GM23248 (cell line): ENCODE data around the gene DMWD. TPM values are rescaled to one million over a fixed set of nuclear protein-coding genes. Genes with fewer than 3 reads are reported as not detected.

ENCODE experiments used
- DNase-seq: peaks from one replicate; pipeline ENCODE4 v3.0.0-alpha.2; 2015
- H2AFZ ChIP-seq: fragments of 200-600 bp; sonication (generic); 2 replicates; pipeline ENCODE4 v1.6.1; 2016; ENCODE audit warnings: antibody characterized with exemption
- H3F3A ChIP-seq: fragments of 200-600 bp; sonication (generic); 2 replicates; pipeline ENCODE4 v1.6.1; 2016; ENCODE audit warnings: mild to moderate bottlenecking, antibody characterized with exemption, mixed run types; ENCODE audit not compliant: insufficient read depth
- H3K27ac ChIP-seq: fragments of 200-600 bp; sonication (generic); 2 replicates; pipeline ENCODE4 v1.5.1; 2016; ENCODE audit warnings: mild to moderate bottlenecking
- H3K27me3 ChIP-seq: fragments of 200-600 bp; sonication (generic); replicated peaks from 2 replicates; pipeline ENCODE4 v1.6.1; 2016; ENCODE audit warnings: mild to moderate bottlenecking; ENCODE audit not compliant: insufficient read depth
- H3K36me3 ChIP-seq: fragments of 200-600 bp; sonication (generic); 2 replicates; pipeline ENCODE4 v1.6.1; 2016; ENCODE audit warnings: low read depth, mild to moderate bottlenecking
- H3K4me1 ChIP-seq: fragments of 200-600 bp; sonication (generic); 2 replicates; pipeline ENCODE4 v1.6.1; 2016; ENCODE audit warnings: mild to moderate bottlenecking; ENCODE audit not compliant: insufficient read depth
- H3K4me2 ChIP-seq: fragments of 200-600 bp; sonication (generic); one replicate; pipeline ENCODE4 v1.6.1; 2016; ENCODE audit warnings: mild to moderate bottlenecking; ENCODE audit not compliant: unreplicated experiment
- H3K4me3 ChIP-seq: fragments of 200-600 bp; sonication (generic); 2 replicates; pipeline ENCODE4 v1.5.1; 2016; ENCODE audit warnings: mild to moderate bottlenecking
- H3K79me2 ChIP-seq: fragments of 200-600 bp; sonication (generic); 2 replicates; pipeline ENCODE4 v1.6.1; 2016; ENCODE audit warnings: mild to moderate bottlenecking; ENCODE audit not compliant: insufficient read depth
- H3K9ac ChIP-seq: fragments of 200-600 bp; sonication (generic); 2 replicates; pipeline ENCODE4 v1.6.1; 2016; ENCODE audit warnings: mild to moderate bottlenecking
- H3K9me2 ChIP-seq: fragments of 200-600 bp; sonication (generic); 2 replicates; pipeline ENCODE4 v1.6.1; 2016; ENCODE audit warnings: mixed run types, mild to moderate bottlenecking, moderate library complexity; ENCODE audit not compliant: insufficient read depth
- H3K9me3 ChIP-seq: fragments of 200-600 bp; sonication (generic); one replicate; pipeline ENCODE4 v1.6.1; 2017; ENCODE audit warnings: low read depth
- H4K20me1 ChIP-seq: fragments of 200-600 bp; sonication (generic); 2 replicates; pipeline ENCODE4 v1.6.0; 2016; ENCODE audit not compliant: insufficient read depth
- EZH2 ChIP-seq: fragments of 200-600 bp; sonication (generic); IDR thresholded peaks from 2 replicates; pipeline ENCODE4 v1.6.1; 2018; ENCODE audit warnings: antibody characterized with exemption, mild to moderate bottlenecking; ENCODE audit not compliant: insufficient read depth, poor library complexity, severe bottlenecking
- EZH2phosphoT487 ChIP-seq: fragments of 200-600 bp; sonication (generic); IDR thresholded peaks from 2 replicates; pipeline ENCODE4 v1.6.1; 2018; ENCODE audit warnings: antibody characterized with exemption, moderate library complexity, mild to moderate bottlenecking, low read depth; ENCODE audit not compliant: insufficient read depth
- WGBS, 2 experiments: methylation state at CpG; one replicate each; pipeline ENCODE4 v1.1.6; 2015 to 2017; ENCODE audit warnings: low lambda C conversion rate in 2 of 2, low coverage in 1 of 2; ENCODE audit errors: missing lambda C conversion rate in 2 of 2; 5-methylcytosine and 5-hydroxymethylcytosine counted together
- in situ Hi-C: fragments of 300-500 bp; cut with MboI; formaldehyde crosslinking; loops from 2 replicates; pipeline ENCODE4 v1.15.0; 2020
- polyA plus RNA-seq: library from polyadenylated mRNA; unstranded; fragments of >200 nt; fragmentation: Nextera tagmentation; extraction: Ambion mirVana; gene quantifications from 2 replicates; pipeline ENCODE4 v1.2.1, GENCODE V29; 2016
- total RNA-seq: library from RNA; depleted of rRNA; stranded (reverse); fragments of >200 nt; shearing (Covaris generic); gene quantifications from 2 replicates; pipeline ENCODE4 v1.2.3, GENCODE V29; 2014

Gene DMWD
- total and polyA plus RNA-seq, 2 experiments from 2014 or later = 11.5 to 32.6 TPM

DNA sequence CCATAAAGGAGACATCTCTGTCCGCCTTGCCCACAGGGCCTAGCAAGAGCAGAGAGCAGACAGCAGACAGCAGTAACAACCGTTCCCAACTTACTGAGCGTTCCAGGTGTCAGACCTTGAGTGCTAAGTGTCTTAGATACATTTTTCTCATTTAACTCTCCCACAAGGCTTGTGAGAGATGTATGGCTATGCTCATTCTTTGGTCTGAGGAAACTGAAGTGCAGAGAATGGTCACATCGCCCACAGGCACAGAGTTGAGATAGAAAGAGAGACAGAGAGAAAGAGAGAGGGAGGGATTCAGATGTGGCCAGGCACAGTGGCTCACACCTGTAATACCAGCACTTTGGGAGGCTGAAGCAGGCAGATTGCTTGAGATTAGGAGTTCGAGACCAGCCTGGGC lies 45.1 kb downstream of the DMWD start:
- H3F3A ChIP-seq = no peaks in the 10 kb centered on the region
- no peaks in the 10 kb centered on the region for H3K27me3 ChIP-seq
- H3K9me3 ChIP-seq = no peaks in the 10 kb centered on the region
- no peak overlapping the region for H3K9ac ChIP-seq
- 63 to 66% methylated on average over 5 of the region's 5 CpGs for WGBS, 2 experiments
- H3K79me2 ChIP-seq = no peaks in the 10 kb centered on the region
- H3K9me2 ChIP-seq = no peaks in the 10 kb centered on the region
- H2AFZ ChIP-seq = no peak overlapping the region
- H3K4me3 ChIP-seq = no peak overlapping the region
- H3K4me1 ChIP-seq = no peaks in the 10 kb centered on the region
- H4K20me1 ChIP-seq = no peaks in the 10 kb centered on the region
- no peak overlapping the region for H3K4me2 ChIP-seq
- in situ Hi-C loops = no loop called here
- no peak for DNase-seq
- H3K27ac ChIP-seq = no peak overlapping the region
- TF ChIP-seq EZH2 (no peak), EZH2phosphoT487 (no peak)
- no peaks in the 10 kb centered on the region for H3K36me3 ChIP-seq

DNA sequence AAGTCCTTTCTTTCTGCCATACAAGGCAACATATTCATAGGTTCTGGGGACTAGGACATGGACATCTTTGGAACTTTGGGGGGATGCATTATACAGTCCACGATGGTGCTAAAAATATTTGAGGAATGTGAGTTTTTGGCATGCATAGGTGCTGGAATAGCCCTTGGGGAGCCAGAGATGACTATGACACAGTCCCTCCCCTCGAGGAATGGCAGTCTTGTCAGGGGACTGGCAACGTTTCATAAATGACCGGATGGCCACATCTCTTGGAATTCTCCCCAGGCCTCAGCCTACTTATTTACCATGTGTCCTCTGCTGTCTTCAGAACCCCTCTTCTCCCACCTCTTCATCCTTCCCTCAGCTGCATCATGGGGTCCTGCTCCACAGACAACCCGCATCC lies 45.8 kb downstream of the DMWD start:
- H3K4me3 ChIP-seq = no peak overlapping the region
- no peaks in the 10 kb centered on the region for H3K36me3 ChIP-seq
- no peaks in the 10 kb centered on the region for H3F3A ChIP-seq
- no peak overlapping the region for H3K27ac ChIP-seq
- H3K27me3 ChIP-seq = no peaks in the 10 kb centered on the region
- no peaks in the 10 kb centered on the region for H4K20me1 ChIP-seq
- no peak overlapping the region for H2AFZ ChIP-seq
- H3K9me3 ChIP-seq = no peaks in the 10 kb centered on the region
- H3K4me2 ChIP-seq = no peak overlapping the region
- no peaks in the 10 kb centered on the region for H3K79me2 ChIP-seq
- H3K9ac ChIP-seq = no peak overlapping the region
- H3K9me2 ChIP-seq = no peaks in the 10 kb centered on the region
- no peak for TF ChIP-seq EZH2phosphoT487
- TF ChIP-seq EZH2 = no peak
- in situ Hi-C loops = no loop called here
- WGBS, 2 experiments = 63 to 69% methylated on average over 5 of the region's 5 CpGs
- H3K4me1 ChIP-seq = no peaks in the 10 kb centered on the region
- no peak for DNase-seq

GRCh38 chr19:45745606-45746005 lies 47.0 kb downstream of the DMWD start:
- Histone ChIP-seq H3K4me3 (no peak overlapping the region), H3F3A (no peaks in the 10 kb centered on the region), H3K9ac (no peak overlapping the region), H3K4me1 (no peaks in the 10 kb centered on the region), H3K36me3 (no peaks in the 10 kb centered on the region), H3K27me3 (no peaks in the 10 kb centered on the region), H3K9me2 (no peaks in the 10 kb centered on the region), H2AFZ (no peak overlapping the region), H3K9me3 (no peaks in the 10 kb centered on the region), H4K20me1 (no peaks in the 10 kb centered on the region), H3K27ac (no peak overlapping the region), H3K79me2 (no peaks in the 10 kb centered on the region), H3K4me2 (no peak overlapping the region)
- WGBS, 2 experiments = 66 to 70% methylated on average over 6 of the region's 6 CpGs
- in situ Hi-C loops = no loop called here
- DNase-seq = no peak
- TF ChIP-seq EZH2phosphoT487 = no peak
- TF ChIP-seq EZH2 = no peak

GRCh38 chr19:45742969-45743368 lies 49.7 kb downstream of the DMWD start:
- no peak for TF ChIP-seq EZH2
- no peak for TF ChIP-seq EZH2phosphoT487
- H3K27ac ChIP-seq = no peak overlapping the region

More at GRCh38 chr19:45742969-45743368, 49.7 kb downstream of the DMWD start:
- Histone ChIP-seq H3K9me3 (no peaks in the 10 kb centered on the region), H3K36me3 (no peaks in the 10 kb centered on the region), H3K4me3 (no peak overlapping the region), H4K20me1 (no peaks in the 10 kb centered on the region), H3K4me2 (no peak overlapping the region), H3F3A (no peaks in the 10 kb centered on the region), H3K9me2 (no peaks in the 10 kb centered on the region), H3K79me2 (no peaks in the 10 kb centered on the region), H3K9ac (no peak overlapping the region), H2AFZ (no peak overlapping the region), H3K27me3 (no peaks in the 10 kb centered on the region), H3K4me1 (no peaks in the 10 kb centered on the region)
- in situ Hi-C loops = no loop called here
- no peak for DNase-seq
- 61 to 65% methylated on average over 4 of the region's 4 CpGs for WGBS, 2 experiments
